Measurements from ENCODE around the gene RNF157.

RNF157 gene

GRCh38 chr17:76270127-76270592 is 29.9 kb upstream of the RNF157 start:
- DNase-seq: peak; percentile 58 to 65

GRCh38 chr17:76268991-76269981 is 29.0 kb upstream of the RNF157 start:
- peak; percentile 50 for DNase-seq

GRCh38 chr17:76268015-76268749 is 27.9 kb upstream of the RNF157 start:
- DNase-seq: peak; percentile 86 to 88

GRCh38 chr17:76267581-76268001 is 27.3 kb upstream of the RNF157 start:
- peak; percentile 49 to 53 for DNase-seq

- peak; percentile 35 to 39 for DNase-seq
Measured at GRCh38 chr17:76267051-76267576, 26.8 kb upstream of the RNF157 start.

GRCh38 chr17:76266244-76266938 is 26.1 kb upstream of the RNF157 start:
- peak in 1 of 2 experiments; percentile 53 for DNase-seq

- DNase-seq: peak; percentile 63 to 69
Measured at GRCh38 chr17:76265624-76266243, 25.4 kb upstream of the RNF157 start.

- peak; percentile 99 for DNase-seq
Measured at GRCh38 chr17:76264755-76265623, 24.7 kb upstream of the RNF157 start, which contains the start of gene UBALD2. Gene UBALD2 (plus strand): TSS chr17:76265348. CDS start chr17:76265506, 158 bp downstream.

- peak in 1 of 2 experiments; percentile 53 for DNase-seq
Measured at GRCh38 chr17:76264425-76264754, 24.1 kb upstream of the RNF157 start.

GRCh38 chr17:76263896-76264295 is 23.6 kb upstream of the RNF157 start:
- no peak for DNase-seq

- DNase-seq: peak in 1 of 2 experiments; percentile 54
Measured at GRCh38 chr17:76262732-76263344, 22.5 kb upstream of the RNF157 start.

- peak in 1 of 2 experiments; percentile 36 for DNase-seq
Measured at GRCh38 chr17:76261421-76262215, 21.3 kb upstream of the RNF157 start.

- DNase-seq: no peak
Measured at GRCh38 chr17:76260669-76261068, 20.4 kb upstream of the RNF157 start.

GRCh38 chr17:76260220-76260619 is 19.9 kb upstream of the RNF157 start:
- DNase-seq: no peak

GRCh38 chr17:76256430-76257050 is 16.2 kb upstream of the RNF157 start:
- DNase-seq: peak; percentile 74 to 79

GRCh38 chr17:76255801-76256429 is 15.6 kb upstream of the RNF157 start:
- DNase-seq: peak in 1 of 2 experiments; percentile 34

GRCh38 chr17:76254275-76254674 is 14.0 kb upstream of the RNF157 start:
- peak in 1 of 2 experiments; percentile 4 for DNase-seq

GRCh38 chr17:76253841-76254240 is 13.5 kb upstream of the RNF157 start:
- DNase-seq: no peak
